Measurements from ENCODE around the gene SLC22A13. TPM values are rescaled to one million over a fixed set of nuclear protein-coding genes. Genes with fewer than 3 reads are reported as not detected.

Gene SLC22A13
- total and polyA plus RNA-seq, 2 of the 4 experiments (the other 2 are of a cell fraction) = under 0.01 to 0.22 TPM

DNA sequence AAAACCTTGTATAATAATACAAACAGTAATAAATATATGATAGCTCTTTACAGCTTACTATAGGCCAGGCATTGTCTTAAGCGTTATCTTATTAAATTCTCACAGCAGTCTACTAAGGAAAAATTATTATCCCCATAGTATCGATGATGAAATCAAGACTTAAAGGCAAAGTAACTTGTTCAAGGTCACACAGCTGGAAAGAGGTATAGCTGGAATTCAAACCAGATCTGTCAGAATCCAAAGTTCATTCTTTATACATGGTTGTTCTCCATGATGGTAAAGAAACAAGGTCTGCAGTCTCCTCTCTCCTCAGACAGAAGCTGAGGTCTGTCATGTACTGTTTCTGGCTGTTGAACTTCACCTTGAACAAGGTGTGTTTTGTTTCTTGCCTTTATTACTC, 15.4 kb upstream of the SLC22A13 start:
- no peak overlapping the region for H2AFZ ChIP-seq (replicated peaks; ENCODE audit: low read length, poor library complexity)
- H4K91ac ChIP-seq (ENCODE audit: insufficient read depth, low read depth, low read length) = no peak overlapping the region
- in situ Hi-C loops (cut with MboI; ENCODE audit: low sequenced_read_pairs) (no loop called here), intact Hi-C loops (cut with micrococcal nuclease) (no loop called here), dilution Hi-C loops (cut with HindIII; ENCODE audit: low sequenced_read_pairs, unreplicated experiment) (no loop called here)
- no CpG with 5 or more reads among the region's 2 CpGs for WGBS, 2 experiments (ENCODE audit: extremely low coverage in 2 of 2, insufficient read length in 1 of 2)
- CTCF ChIA-PET = interaction anchor here (1.2 kb wide), 1 partner anchor 48 kb away, joined by 4 read pairs; no protein-coding TSS in a partner anchor
- no peak overlapping the region for H2AK5ac ChIP-seq (ENCODE audit: low read depth, low read length)
- POLR2A ChIA-PET (ENCODE audit: unreplicated experiment) = no interaction called here
- no peak overlapping the region for H3K4me2 ChIP-seq (ENCODE audit: low read depth, low read length)
- no peak overlapping the region for H3K27ac ChIP-seq (ENCODE audit: insufficient read depth, low read length)
- H3K79me1 ChIP-seq (ENCODE audit: low read depth in 1 of 2, low read length in 2 of 2) = peaks cover 28 to 38% of the 10 kb centered on the region in 2 experiments
- H3K4ac ChIP-seq (ENCODE audit: low read depth, low read length) = no peak overlapping the region
- peaks cover 3% of the 10 kb centered on the region; the same call in 1 of the 2 replicates for H3K9me1 ChIP-seq (ENCODE audit: insufficient read depth, low read length)
- H3K23ac ChIP-seq (ENCODE audit: low read depth, low read length) = no peak overlapping the region
- H2BK5ac ChIP-seq (ENCODE audit: low read depth, low read length, poor library complexity, severe bottlenecking) = no peak overlapping the region
- H4K5ac ChIP-seq (ENCODE audit: low read depth, low read length) = no peak overlapping the region
- H2BK20ac ChIP-seq (ENCODE audit: low read depth, low read length) = no peak overlapping the region
- H3K36me3 ChIP-seq (ENCODE audit: control insufficient read depth, insufficient read depth, low read length) = peaks cover 34% of the 10 kb centered on the region
- TF ChIP-seq MAZ (IDR thresholded peaks at IDR 0.05; ENCODE audit: borderline replicate concordance, low read depth, low read length) = no peak
- TF ChIP-seq POLR2A (IDR thresholded peaks at IDR 0.05; ENCODE audit: low read depth, low read length) = no peak
- no peak for TF ChIP-seq RFX5 (IDR thresholded peaks at IDR 0.05; ENCODE audit: low read depth, low read length)
- no peak for TF ChIP-seq MXI1 (IDR thresholded peaks at IDR 0.05; ENCODE audit: borderline replicate concordance, low read depth, low read length)
- no peak for TF ChIP-seq SMC3 (IDR thresholded peaks at IDR 0.05; ENCODE audit: low read depth, low read length)
- no peak for TF ChIP-seq RCOR1 (IDR thresholded peaks at IDR 0.05; ENCODE audit: insufficient replicate concordance, low read length)
- no peak for TF ChIP-seq CEBPB (IDR thresholded peaks at IDR 0.05; ENCODE audit: low read depth, low read length)
- TF ChIP-seq, protein P1, sequence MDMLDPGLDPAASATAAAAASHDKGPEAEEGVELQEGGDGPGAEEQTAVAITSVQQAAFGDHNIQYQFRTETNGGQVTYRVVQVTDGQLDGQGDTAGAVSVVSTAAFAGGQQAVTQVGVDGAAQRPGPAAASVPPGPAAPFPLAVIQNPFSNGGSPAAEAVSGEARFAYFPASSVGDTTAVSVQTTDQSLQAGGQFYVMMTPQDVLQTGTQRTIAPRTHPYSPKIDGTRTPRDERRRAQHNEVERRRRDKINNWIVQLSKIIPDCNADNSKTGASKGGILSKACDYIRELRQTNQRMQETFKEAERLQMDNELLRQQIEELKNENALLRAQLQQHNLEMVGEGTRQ (IDR thresholded peaks at IDR 0.05; ENCODE audit: low read depth, low read length) = no peak
- TF ChIP-seq MAFK (IDR thresholded peaks at IDR 0.05; ENCODE audit: low read depth, low read length) = no peak
- TF ChIP-seq, protein P2, sequence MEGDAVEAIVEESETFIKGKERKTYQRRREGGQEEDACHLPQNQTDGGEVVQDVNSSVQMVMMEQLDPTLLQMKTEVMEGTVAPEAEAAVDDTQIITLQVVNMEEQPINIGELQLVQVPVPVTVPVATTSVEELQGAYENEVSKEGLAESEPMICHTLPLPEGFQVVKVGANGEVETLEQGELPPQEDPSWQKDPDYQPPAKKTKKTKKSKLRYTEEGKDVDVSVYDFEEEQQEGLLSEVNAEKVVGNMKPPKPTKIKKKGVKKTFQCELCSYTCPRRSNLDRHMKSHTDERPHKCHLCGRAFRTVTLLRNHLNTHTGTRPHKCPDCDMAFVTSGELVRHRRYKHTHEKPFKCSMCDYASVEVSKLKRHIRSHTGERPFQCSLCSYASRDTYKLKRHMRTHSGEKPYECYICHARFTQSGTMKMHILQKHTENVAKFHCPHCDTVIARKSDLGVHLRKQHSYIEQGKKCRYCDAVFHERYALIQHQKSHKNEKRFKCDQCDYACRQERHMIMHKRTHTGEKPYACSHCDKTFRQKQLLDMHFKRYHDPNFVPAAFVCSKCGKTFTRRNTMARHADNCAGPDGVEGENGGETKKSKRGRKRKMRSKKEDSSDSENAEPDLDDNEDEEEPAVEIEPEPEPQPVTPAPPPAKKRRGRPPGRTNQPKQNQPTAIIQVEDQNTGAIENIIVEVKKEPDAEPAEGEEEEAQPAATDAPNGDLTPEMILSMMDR (conservative IDR thresholded peaks at IDR 0.05; ENCODE audit: low read depth, low read length) = no peak
- TF ChIP-seq NFE2L2 (IDR thresholded peaks at IDR 0.05; ENCODE audit: low read depth, low read length) = no peak
- TF ChIP-seq, protein P3, sequence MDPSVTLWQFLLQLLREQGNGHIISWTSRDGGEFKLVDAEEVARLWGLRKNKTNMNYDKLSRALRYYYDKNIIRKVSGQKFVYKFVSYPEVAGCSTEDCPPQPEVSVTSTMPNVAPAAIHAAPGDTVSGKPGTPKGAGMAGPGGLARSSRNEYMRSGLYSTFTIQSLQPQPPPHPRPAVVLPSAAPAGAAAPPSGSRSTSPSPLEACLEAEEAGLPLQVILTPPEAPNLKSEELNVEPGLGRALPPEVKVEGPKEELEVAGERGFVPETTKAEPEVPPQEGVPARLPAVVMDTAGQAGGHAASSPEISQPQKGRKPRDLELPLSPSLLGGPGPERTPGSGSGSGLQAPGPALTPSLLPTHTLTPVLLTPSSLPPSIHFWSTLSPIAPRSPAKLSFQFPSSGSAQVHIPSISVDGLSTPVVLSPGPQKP (IDR thresholded peaks at IDR 0.05; ENCODE audit: borderline replicate concordance, low read depth, low read length) = no peak
- TF ChIP-seq BHLHE40 (IDR thresholded peaks at IDR 0.05; ENCODE audit: low read depth, low read length) = no peak
- no peak for TF ChIP-seq RAD21 (IDR thresholded peaks at IDR 0.05; ENCODE audit: low read length)
- no peak for TF ChIP-seq FOS (IDR thresholded peaks at IDR 0.05; ENCODE audit: low read depth, low read length)
- TF ChIP-seq CHD1 (IDR thresholded peaks at IDR 0.05; ENCODE audit: low read depth, low read length) = no peak
- no peak overlapping the region for H3K56ac ChIP-seq (ENCODE audit: extremely low read depth, insufficient read depth, low read length)
- H2BK120ac ChIP-seq (ENCODE audit: low read depth, low read length) = no peak overlapping the region
- no TSS peak for BruUV-seq (replicated peaks)
- H3K14ac ChIP-seq (replicated peaks; ENCODE audit: low read depth, low read length) = no peak overlapping the region
- H3K18ac ChIP-seq (ENCODE audit: low read depth, low read length) = no peak overlapping the region
- H2BK15ac ChIP-seq (ENCODE audit: low read depth, low read length) = no peak overlapping the region
- ATAC-seq (ENCODE audit: low read depth) (no peak), DNase-seq (no peak)
- no peaks in the 10 kb centered on the region for H3K27me3 ChIP-seq (ENCODE audit: control insufficient read depth, insufficient read depth, low read length)
- no peak overlapping the region for H4K8ac ChIP-seq (ENCODE audit: low read depth in 2 of 2, low read length in 2 of 2)
- H3K4me1 ChIP-seq (ENCODE audit: control insufficient read depth, insufficient read depth, low read length) = no peaks in the 10 kb centered on the region; the same call in 1 of the 2 replicates
- H3K9ac ChIP-seq (ENCODE audit: low read depth, low read length) = no peak overlapping the region
- peaks cover 5% of the 10 kb centered on the region; the same call in 1 of the 2 replicates for H4K20me1 ChIP-seq (ENCODE audit: insufficient read depth, low read length)
- no peak overlapping the region for H2AK9ac ChIP-seq (replicated peaks; ENCODE audit: low read depth, low read length, poor library complexity)
- no peaks in the 10 kb centered on the region for H3K9me3 ChIP-seq (ENCODE audit: control insufficient read depth, insufficient read depth, low read length)
- H3K4me3 ChIP-seq (ENCODE audit: insufficient read depth, low read depth, low read length) = no peak overlapping the region

Measured in IMR-90 (cell line).